HG02884 (cell line): Measurements from ENCODE around the gene FHDC1.

Experiments used
- ATAC-seq: cut with Tn5 transposase; IDR thresholded peaks from one replicate; pipeline ENCODE4 v1.9.1; 2021; ENCODE audit warnings: mild to moderate bottlenecking, moderate library complexity; ENCODE audit not compliant: unreplicated experiment

FHDC1 gene

DNA sequence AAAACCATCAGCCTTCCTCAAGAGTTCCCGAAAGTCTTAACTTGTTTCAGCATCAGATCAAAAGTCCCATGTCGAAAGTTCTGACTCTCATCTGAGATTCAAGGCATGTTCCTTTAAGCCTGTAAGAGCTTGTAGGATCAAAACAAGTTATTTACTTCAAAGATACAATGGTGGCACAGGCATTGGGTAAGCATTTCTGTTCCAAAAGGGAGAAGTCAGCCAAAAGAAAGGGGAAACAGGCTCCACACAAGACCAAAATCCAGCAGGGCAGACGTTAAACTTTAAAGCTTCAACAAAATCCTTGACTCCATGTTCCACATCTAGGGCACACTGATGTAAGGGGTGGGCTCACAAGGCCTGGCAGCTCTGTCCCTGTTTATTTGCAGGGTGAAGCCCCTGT is 91.7 kb downstream of the FHDC1 start:
- no peak for ATAC-seq

- no peak for ATAC-seq
These were observed 92.4 kb downstream of the FHDC1 start for GRCh38 chr4:153028535-153028934.
